Endothelial cell of umbilical vein (primary cell): ENCODE data around the gene ZNF253. TPM values are rescaled to one million over a fixed set of nuclear protein-coding genes. Genes with fewer than 3 reads are reported as not detected.

Source experiments
- BruUV-seq: library from RNA; stranded (reverse); fragments of 400-500 nt; replicated peaks from 2 replicates; lab custom pipeline; 2021; lab: Mats Ljungman, UMichigan
- CTCF ChIA-PET: fragments of 300-600, 350-600 bp; sonication (Branson Sonifier 250); formaldehyde crosslinking; loops from one replicate; lab custom pipeline; 2021; ENCODE audit warnings: antibody characterized with exemption, inconsistent platforms; lab: Charles Lee
- POLR2A ChIA-PET: fragments of 300-600, 350-600 bp; sonication (Branson Sonifier 250); formaldehyde crosslinking; loops from one replicate; lab custom pipeline; 2021; ENCODE audit warnings: antibody characterized with exemption, inconsistent platforms; lab: Charles Lee
- DNase-seq: peaks from one replicate; pipeline ENCODE4 v3.0.0-alpha.2; 2011; ENCODE audit warnings: low read depth, low spot score
- FAIRE-seq: peaks from 2 replicates; lab custom pipeline; 2011; peaks lifted over from hg19 to GRCh38; lab: Jason Lieb, UNC
- H2AFZ ChIP-seq: 2 replicates; pipeline ENCODE4 v1.6.0; 2012; ENCODE audit warnings: low read depth, low read length, control low read depth, inconsistent platforms
- H3K27ac ChIP-seq: 2 replicates; pipeline ENCODE4 v1.5.1; 2011; ENCODE audit warnings: low read depth, mild to moderate bottlenecking, control low read depth, low read length, moderate library complexity; ENCODE audit not compliant: insufficient read depth
- H3K27me3 ChIP-seq, 2 experiments: 2 replicates each; pipeline versions ENCODE4 v1.6.0 to v1.6.1; 2011; ENCODE audit warnings: low read length in 2 of 2, mixed read lengths in 1 of 2; ENCODE audit not compliant: control insufficient read depth in 2 of 2, insufficient read depth in 2 of 2
- H3K36me3 ChIP-seq, 2 experiments: 2 replicates in 1 of 2; 3 replicates in 1 of 2; pipeline ENCODE4 v1.5.1; 2011; ENCODE audit warnings: low read length in 2 of 2, mild to moderate bottlenecking in 1 of 2, moderate library complexity in 1 of 2; ENCODE audit not compliant: control insufficient read depth in 2 of 2, insufficient read depth in 2 of 2; ENCODE audit errors: extremely low read depth in 1 of 2
- H3K4me1 ChIP-seq: 3 replicates; pipeline ENCODE4 v1.5.1; 2011; ENCODE audit warnings: mild to moderate bottlenecking, low read length; ENCODE audit not compliant: control insufficient read depth, insufficient read depth; ENCODE audit errors: extremely low read depth
- H3K4me2 ChIP-seq: 2 replicates; pipeline ENCODE4 v1.6.1; 2011; ENCODE audit warnings: low read length, control low read depth, mixed read lengths; ENCODE audit not compliant: insufficient read depth
- H3K4me3 ChIP-seq, 3 experiments: fragments of 200-600 bp in 1 of 3; sonication (generic), shearing (Covaris generic) in 1 of 3; replicated peaks in 1 of 3; 2 replicates each; pipeline ENCODE4 v1.5.1; 2011 to 2016; ENCODE audit warnings: control low read depth in 3 of 3, low read length in 3 of 3, mild to moderate bottlenecking in 2 of 3, inconsistent platforms in 1 of 3, low read depth in 1 of 3, moderate library complexity in 1 of 3; ENCODE audit not compliant: insufficient read depth in 1 of 3
- H3K79me2 ChIP-seq: 2 replicates; pipeline ENCODE4 v1.6.0; 2012; ENCODE audit warnings: low read length, inconsistent platforms; ENCODE audit not compliant: control insufficient read depth, insufficient read depth
- H3K9ac ChIP-seq: replicated peaks from 2 replicates; pipeline ENCODE3; 2011; ENCODE audit warnings: low read length, control low read depth; ENCODE audit not compliant: insufficient read depth; ENCODE audit errors: extremely low read depth
- H3K9me1 ChIP-seq: replicated peaks from 3 replicates; pipeline ENCODE4 v1.6.0; 2011; ENCODE audit warnings: mild to moderate bottlenecking, low read length; ENCODE audit not compliant: control insufficient read depth, insufficient read depth; ENCODE audit errors: extremely low read depth
- H3K9me3 ChIP-seq: replicated peaks from 2 replicates; pipeline ENCODE4 v1.5.1; 2012; ENCODE audit warnings: low read length, inconsistent platforms; ENCODE audit not compliant: control insufficient read depth, insufficient read depth
- H4K20me1 ChIP-seq: replicated peaks from 2 replicates; pipeline ENCODE3; 2011; ENCODE audit warnings: mild to moderate bottlenecking, low read length; ENCODE audit not compliant: control insufficient read depth, insufficient read depth; ENCODE audit errors: extremely low read depth
- CTCF ChIP-seq, 2 donors: IDR thresholded peaks; 1 replicate in 1 of 2; 2 replicates in 1 of 2; pipeline ENCODE4 v1.5.1; 2011; ENCODE audit warnings: low read length in 2 of 2, mild to moderate bottlenecking in 2 of 2, moderate library complexity in 2 of 2, control low read depth in 1 of 2, inconsistent platforms in 1 of 2, low read depth in 1 of 2; ENCODE audit not compliant: insufficient read depth in 1 of 2; ENCODE audit errors: extremely low read depth in 1 of 2
- EZH2 ChIP-seq: IDR thresholded peaks from 2 replicates; pipeline ENCODE4 v1.6.1; 2012; ENCODE audit warnings: borderline replicate concordance, low read depth, mild to moderate bottlenecking, moderate library complexity, low read length, inconsistent platforms; ENCODE audit not compliant: severe bottlenecking
- FOS ChIP-seq: IDR thresholded peaks from 2 replicates; pipeline ENCODE4 v1.6.1; 2011; ENCODE audit warnings: mild to moderate bottlenecking, low read length, moderate library complexity, borderline replicate concordance; ENCODE audit not compliant: insufficient read depth
- GATA2 ChIP-seq: IDR thresholded peaks from 2 replicates; pipeline ENCODE4 v1.7.0; 2011; ENCODE audit warnings: low read depth, mild to moderate bottlenecking, moderate library complexity, mixed read lengths, low read length; ENCODE audit not compliant: insufficient read length, insufficient read depth
- JUN ChIP-seq: IDR thresholded peaks from 2 replicates; pipeline ENCODE4 v1.6.1; 2011; ENCODE audit warnings: borderline replicate concordance, low read depth; ENCODE audit not compliant: insufficient read length, insufficient read depth
- MAX ChIP-seq: IDR thresholded peaks from 2 replicates; pipeline ENCODE4 v1.6.1; 2011; ENCODE audit not compliant: insufficient read depth, insufficient read length
- MYC ChIP-seq: IDR thresholded peaks from one replicate; pipeline ENCODE4 v1.6.1; 2011; ENCODE audit warnings: mild to moderate bottlenecking, low read depth, low read length
- POLR2A ChIP-seq: IDR thresholded peaks from 2 replicates; pipeline ENCODE4 v1.6.1; 2012; ENCODE audit warnings: low read depth, mild to moderate bottlenecking, control low read depth, low read length
- POLR2AphosphoS5 ChIP-seq: IDR thresholded peaks from 2 replicates; pipeline ENCODE4 v1.6.1; 2012; ENCODE audit warnings: low read depth, mild to moderate bottlenecking, control low read depth, low read length, moderate library complexity; ENCODE audit not compliant: insufficient read depth
- dilution Hi-C: fragments of 300-500 bp; cut with MboI; formaldehyde crosslinking; loops from one replicate; pipeline ENCODE4 v1.15.0; 2019; ENCODE audit warnings: low sequenced_read_pairs; ENCODE audit not compliant: extremely low pct_ligation_motif_present
- intact Hi-C: fragments of 100-400 bp; cut with micrococcal nuclease; formaldehyde crosslinking; loops from one replicate; pipeline ENCODE4 v1.10.0; 2022
- polyA plus RNA-seq, 4 experiments: library from polyadenylated mRNA; depleted of rRNA in 3 of 4; stranded (reverse) in 3 of 4; unstranded in 1 of 4; fragments of >200 nt; gene quantifications; 2 replicates each; pipeline versions ENCODE4 v1.2.1 to v1.2.3, GENCODE V29; 2011 to 2012; ENCODE audit warnings: missing spikeins in 1 of 4
- total RNA-seq: library from RNA; stranded (reverse); gene quantifications from 2 replicates; pipeline ENCODE4 v1.2.3, GENCODE V29; 2021

The ZNF253 gene
- total and polyA plus RNA-seq, 2 donors (not counting 3 experiments of a cell fraction or from before 2014, with no cell fraction given): 0.86 to 8.4 TPM

- no peak for DNase-seq
- ChIA-PET CTCF (no interaction called here), POLR2A (no interaction called here)
- Histone ChIP-seq H3K27ac (no peak overlapping the region), H3K36me3 (no peaks in the 10 kb centered on the region), H3K27me3 (no peaks in the 10 kb centered on the region), H3K4me2 (no peak overlapping the region), H3K9ac (no peak overlapping the region), H3K9me1 (no peaks in the 10 kb centered on the region), H3K79me2 (no peaks in the 10 kb centered on the region), H4K20me1 (no peaks in the 10 kb centered on the region), H3K4me3 (no peak overlapping the region), H3K4me1 (no peaks in the 10 kb centered on the region), H3K9me3 (no peaks in the 10 kb centered on the region), H2AFZ (no peak overlapping the region)
- intact Hi-C loops: no loop called here
- BruUV-seq: no TSS peak
- FAIRE-seq: no peak
- dilution Hi-C loops: no loop called here
- no peak for TF ChIP-seq GATA2
These were observed 49.0 kb upstream of the ZNF253 start for GRCh38 chr19:19816679-19817078.

GRCh38 chr19:19817357-19817756, 48.3 kb upstream of the ZNF253 start:
- Histone ChIP-seq H3K27me3 (no peaks in the 10 kb centered on the region), H3K9ac (no peak overlapping the region), H3K79me2 (no peaks in the 10 kb centered on the region), H3K9me3 (no peaks in the 10 kb centered on the region), H3K4me3 (no peak overlapping the region), H4K20me1 (no peaks in the 10 kb centered on the region), H2AFZ (no peak overlapping the region), H3K36me3 (no peaks in the 10 kb centered on the region), H3K9me1 (no peaks in the 10 kb centered on the region), H3K27ac (no peak overlapping the region), H3K4me1 (no peaks in the 10 kb centered on the region), H3K4me2 (no peak overlapping the region)
- DNase-seq (no peak), FAIRE-seq (no peak)
- no TSS peak for BruUV-seq
- ChIA-PET CTCF (no interaction called here), POLR2A (no interaction called here)
- dilution Hi-C loops (no loop called here), intact Hi-C loops (no loop called here)
- TF ChIP-seq FOS (no peak), MYC (no peak), JUN (no peak), MAX (no peak), POLR2A (no peak), EZH2 (no peak), POLR2AphosphoS5 (no peak), GATA2 (no peak), CTCF (IDR thresholded peaks at IDR 0.05; ENCODE audit: extremely low read depth in 1 of 2, insufficient read depth in 1 of 2, low read depth in 1 of 2, low read length in 2 of 2) (no peak)
